Effector memory CD4-positive, alpha-beta T cell (primary cell): ENCODE results near the gene LRMDA.

Source experiments
- DNase-seq, 3 donors: peaks; one replicate each; pipeline ENCODE4 v3.0.0-alpha.2; 2020
- H3K27ac ChIP-seq: 2 replicates; pipeline ENCODE4 v1.7.0; 2013; ENCODE audit warnings: mild to moderate bottlenecking, low read length, moderate library complexity; ENCODE audit not compliant: insufficient read depth, poor library complexity, severe bottlenecking
- H3K27me3 ChIP-seq: replicated peaks from 2 replicates; pipeline ENCODE4 v1.7.0; 2013; ENCODE audit warnings: mild to moderate bottlenecking, low read length; ENCODE audit not compliant: insufficient read depth, control insufficient read depth, poor library complexity, severe bottlenecking
- H3K36me3 ChIP-seq: 2 replicates; pipeline ENCODE4 v1.7.0; 2013; ENCODE audit warnings: mild to moderate bottlenecking, low read length, moderate library complexity; ENCODE audit not compliant: control insufficient read depth, insufficient read depth
- H3K4me1 ChIP-seq: 2 replicates; pipeline ENCODE4 v1.7.0; 2013; ENCODE audit warnings: low read length, mild to moderate bottlenecking; ENCODE audit not compliant: control insufficient read depth, insufficient read depth, poor library complexity, severe bottlenecking
- H3K4me3 ChIP-seq: 2 replicates; pipeline ENCODE4 v1.7.0; 2013; ENCODE audit warnings: low read length, low read depth, mild to moderate bottlenecking; ENCODE audit not compliant: insufficient read depth, poor library complexity, severe bottlenecking
- H3K9me3 ChIP-seq: 2 replicates; pipeline ENCODE4 v1.7.0; 2013; ENCODE audit warnings: mild to moderate bottlenecking, low read length, moderate library complexity; ENCODE audit not compliant: control insufficient read depth

LRMDA gene

DNA sequence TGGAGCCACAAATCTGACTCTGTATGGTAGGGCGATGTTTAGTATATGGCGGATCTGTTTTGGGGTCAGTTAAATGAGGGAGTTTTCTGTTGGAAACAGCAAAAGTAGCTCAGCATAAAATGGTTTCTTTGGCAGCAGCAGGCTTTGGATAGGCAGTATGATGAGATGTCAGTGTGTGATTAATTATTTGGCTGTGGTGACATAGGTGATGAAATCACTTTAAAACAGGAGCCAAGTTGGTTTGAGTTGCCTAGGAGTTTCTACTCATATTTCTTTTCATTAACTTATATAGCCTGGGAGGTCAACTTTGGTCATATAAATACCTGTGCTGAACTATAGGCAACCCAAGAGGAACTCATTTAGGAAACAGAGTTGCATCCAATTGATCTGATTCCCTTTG, 291.2 kb downstream of the LRMDA start:
- DNase-seq: no peak
- Histone ChIP-seq H3K27ac (no peak overlapping the region), H3K4me3 (no peak overlapping the region)

DNA sequence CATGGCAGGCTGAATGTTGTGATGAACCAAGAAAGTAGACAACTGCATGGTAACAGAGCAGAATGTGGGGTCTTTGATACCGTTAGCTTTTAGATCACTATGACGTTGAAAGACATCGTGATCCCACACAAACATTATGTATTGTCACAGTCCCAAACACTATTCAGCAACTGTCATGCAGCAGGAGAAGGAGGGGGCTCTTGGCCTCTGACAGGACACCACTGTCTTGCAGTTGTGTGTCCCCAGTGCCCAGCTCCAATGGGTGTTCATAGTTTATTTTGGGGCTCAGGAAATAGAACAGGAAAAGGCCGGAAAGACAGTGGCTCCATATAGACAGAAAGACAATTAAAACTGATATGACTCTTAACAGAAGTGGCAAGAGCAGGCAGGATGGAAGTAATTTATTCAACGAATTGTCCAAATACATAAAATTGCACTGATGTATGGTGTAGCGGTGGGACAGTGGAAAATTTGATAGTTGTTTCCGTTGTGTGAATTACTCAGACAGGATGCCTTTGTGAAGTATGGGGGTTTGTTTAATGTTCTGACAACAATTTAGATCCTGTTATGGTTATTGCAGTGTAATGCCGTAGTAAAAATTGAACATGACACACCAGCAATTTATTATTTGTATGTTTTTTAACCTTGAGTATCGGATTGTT, 292.0 kb downstream of the LRMDA start:
- DNase-seq: no peak
- Histone ChIP-seq H3K4me3 (no peak overlapping the region), H3K27me3 (no peaks in the 10 kb centered on the region), H3K27ac (no peak overlapping the region), H3K9me3 (no peaks in the 10 kb centered on the region), H3K36me3 (no peaks in the 10 kb centered on the region), H3K4me1 (no peaks in the 10 kb centered on the region)

More for the DNA sequence above, 291.2 kb downstream of the LRMDA start:
- H3K27me3 ChIP-seq: no peaks in the 10 kb centered on the region
- H3K4me1 ChIP-seq: no peaks in the 10 kb centered on the region
- no peaks in the 10 kb centered on the region for H3K36me3 ChIP-seq
- H3K9me3 ChIP-seq: no peaks in the 10 kb centered on the region

DNA sequence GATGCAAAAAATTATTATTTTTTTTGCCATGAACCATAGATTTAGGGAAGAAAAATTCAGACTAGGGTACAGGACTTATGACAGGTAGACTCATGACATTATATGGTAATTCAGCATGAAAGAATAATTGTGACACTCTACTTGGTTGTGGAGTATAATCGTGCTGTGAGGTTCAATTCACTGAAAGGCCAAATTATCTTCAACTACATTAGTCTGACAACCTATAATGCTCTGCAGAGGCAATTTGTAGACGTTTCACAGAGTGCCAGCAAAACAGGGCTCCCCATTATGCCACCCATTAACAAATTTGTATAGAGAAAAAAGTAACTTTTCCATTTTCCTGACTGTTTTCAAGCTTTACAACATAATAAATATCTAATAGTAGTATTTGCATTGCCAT, 292.6 kb downstream of the LRMDA start:
- H3K4me3 ChIP-seq: no peak overlapping the region
- no peaks in the 10 kb centered on the region for H3K9me3 ChIP-seq
- no peaks in the 10 kb centered on the region for H3K27me3 ChIP-seq
- H3K27ac ChIP-seq: no peak overlapping the region
- H3K36me3 ChIP-seq: no peaks in the 10 kb centered on the region
- DNase-seq: no peak
- H3K4me1 ChIP-seq: no peaks in the 10 kb centered on the region

DNA sequence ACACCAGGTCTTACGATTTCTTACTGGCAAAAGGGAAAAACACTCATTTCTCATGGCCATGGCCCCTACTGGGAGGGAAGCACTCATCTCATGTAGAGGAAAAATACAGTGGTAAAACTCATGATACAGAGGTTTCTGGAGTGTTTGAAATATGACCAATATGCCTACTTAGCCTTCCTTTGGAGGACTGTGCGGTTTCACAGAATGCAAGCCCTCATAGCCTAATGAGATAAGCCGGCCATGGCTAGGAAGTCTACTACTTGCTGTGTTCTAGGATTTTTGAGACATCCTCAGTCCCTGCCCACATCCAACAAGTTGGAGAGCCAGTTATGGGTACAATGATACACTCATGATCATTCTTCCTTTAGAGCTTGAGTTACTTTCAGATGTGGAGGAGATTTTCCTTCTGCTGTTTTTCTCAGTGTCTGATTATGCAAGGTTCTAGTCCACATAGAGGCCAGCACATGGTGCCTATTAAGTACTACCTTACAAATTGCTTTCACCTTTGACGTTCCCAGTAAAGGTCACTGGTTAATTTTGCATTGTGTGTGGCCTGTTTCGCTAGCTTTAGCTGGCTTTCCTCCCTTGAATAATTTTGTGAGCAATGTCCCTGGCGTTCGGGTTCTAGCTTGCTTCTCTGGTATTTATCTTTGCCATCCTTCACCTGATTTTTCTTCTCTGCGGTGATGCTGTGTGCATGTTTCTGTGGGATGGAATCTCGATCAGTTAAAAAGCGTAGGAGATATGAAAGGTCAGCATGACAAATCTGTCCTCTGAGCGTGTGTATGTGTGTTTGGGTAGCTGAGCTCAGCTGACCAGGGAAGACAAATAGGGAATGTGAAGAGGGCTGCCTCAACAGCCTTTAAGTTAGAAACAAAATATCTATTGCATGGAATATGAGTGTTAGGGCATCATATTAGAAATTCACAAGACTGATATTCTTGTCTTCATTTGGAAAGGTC, 295.4 kb downstream of the LRMDA start:
- H3K27me3 ChIP-seq: no peaks in the 10 kb centered on the region
- no peaks in the 10 kb centered on the region for H3K36me3 ChIP-seq
- no peaks in the 10 kb centered on the region for H3K4me1 ChIP-seq
- no peak overlapping the region for H3K4me3 ChIP-seq
- no peaks in the 10 kb centered on the region for H3K9me3 ChIP-seq
- no peak for DNase-seq
- H3K27ac ChIP-seq: no peak overlapping the region

DNA sequence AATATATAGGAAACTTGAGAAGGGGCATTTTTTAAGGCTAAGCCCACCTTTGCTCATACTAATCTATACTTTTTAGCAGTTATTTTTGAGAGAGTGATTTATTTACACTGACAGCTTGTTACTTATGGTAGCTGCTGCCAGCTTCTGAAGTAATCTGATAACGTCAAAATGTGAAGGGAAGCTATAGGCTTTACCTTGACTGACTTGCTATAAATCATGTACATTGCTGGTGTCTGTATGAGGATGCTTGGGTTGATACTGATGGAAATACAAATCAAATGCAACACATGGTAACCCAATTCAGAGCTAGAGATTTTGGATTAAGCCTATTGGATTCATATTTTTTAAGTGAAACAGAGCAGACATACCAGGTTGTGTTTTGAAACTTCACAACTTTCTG, 299.4 kb downstream of the LRMDA start:
- no peak overlapping the region for H3K4me3 ChIP-seq
- H3K36me3 ChIP-seq: no peaks in the 10 kb centered on the region
- no peak for DNase-seq
- H3K27me3 ChIP-seq: no peaks in the 10 kb centered on the region
- no peak overlapping the region for H3K27ac ChIP-seq
- no peaks in the 10 kb centered on the region for H3K4me1 ChIP-seq
- no peaks in the 10 kb centered on the region for H3K9me3 ChIP-seq

DNA sequence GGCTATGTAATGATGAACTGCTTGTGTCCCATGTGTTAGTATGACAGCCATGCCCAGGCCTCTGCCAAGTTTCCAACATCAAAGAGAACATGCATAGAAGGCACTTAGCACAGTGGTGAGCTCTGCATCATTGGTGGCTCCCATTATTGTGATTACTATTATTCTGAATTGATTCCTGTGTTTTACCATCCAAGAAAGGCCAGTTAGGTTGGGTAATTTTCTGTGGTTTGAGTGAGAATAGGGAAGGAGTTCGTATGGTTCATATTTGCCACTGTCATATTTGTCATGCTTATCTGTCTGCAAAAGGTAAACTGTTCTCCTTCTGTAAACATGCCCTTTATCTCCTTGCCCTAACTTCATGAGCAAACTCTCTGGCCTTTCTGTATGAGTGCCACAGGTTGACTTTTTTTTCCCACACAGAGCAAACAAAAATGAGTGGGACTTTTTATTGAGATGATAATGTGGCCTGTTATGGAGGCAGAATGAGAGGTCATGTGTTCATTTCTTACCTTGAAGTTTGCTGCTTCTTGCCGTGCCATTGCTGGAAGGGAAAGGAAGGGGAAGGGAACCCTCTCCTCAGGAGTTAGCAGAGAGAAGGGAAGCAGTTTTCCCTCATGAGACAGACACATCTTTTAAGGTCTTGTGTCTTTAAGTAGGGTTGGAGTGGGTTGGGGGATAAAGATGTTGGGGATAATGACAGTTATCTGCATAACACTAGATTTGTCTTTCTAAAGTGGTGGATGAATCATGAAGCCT, 301.9 kb downstream of the LRMDA start:
- H3K9me3 ChIP-seq: no peaks in the 10 kb centered on the region
- H3K27ac ChIP-seq: no peak overlapping the region
- H3K36me3 ChIP-seq: no peaks in the 10 kb centered on the region
- no peak overlapping the region for H3K4me3 ChIP-seq
- H3K27me3 ChIP-seq: no peaks in the 10 kb centered on the region
- no peaks in the 10 kb centered on the region for H3K4me1 ChIP-seq
- DNase-seq: no peak

DNA sequence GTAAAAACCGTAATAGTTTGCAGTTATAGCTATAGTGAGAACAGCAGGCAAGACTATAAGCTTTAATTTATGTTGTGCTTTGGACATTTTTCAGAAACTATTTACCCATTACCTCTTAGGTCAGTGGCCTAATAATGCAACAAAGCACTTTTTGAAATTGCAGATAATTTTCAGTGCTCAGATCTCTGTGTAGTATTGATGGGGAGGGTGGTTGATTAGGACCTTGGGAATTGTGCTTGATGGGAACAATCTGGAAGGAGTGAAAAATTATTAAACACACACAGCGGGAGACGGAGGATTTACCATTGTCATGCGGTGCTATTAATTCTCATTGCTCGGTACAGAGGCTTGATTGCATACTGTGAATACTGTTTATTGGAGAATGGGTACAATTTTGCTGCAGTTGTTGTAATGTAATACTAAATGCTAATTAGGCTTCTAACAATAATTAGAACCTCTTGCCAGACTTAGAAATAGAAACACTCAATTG, 304.8 kb downstream of the LRMDA start:
- H3K4me3 ChIP-seq: no peak overlapping the region

DNA sequence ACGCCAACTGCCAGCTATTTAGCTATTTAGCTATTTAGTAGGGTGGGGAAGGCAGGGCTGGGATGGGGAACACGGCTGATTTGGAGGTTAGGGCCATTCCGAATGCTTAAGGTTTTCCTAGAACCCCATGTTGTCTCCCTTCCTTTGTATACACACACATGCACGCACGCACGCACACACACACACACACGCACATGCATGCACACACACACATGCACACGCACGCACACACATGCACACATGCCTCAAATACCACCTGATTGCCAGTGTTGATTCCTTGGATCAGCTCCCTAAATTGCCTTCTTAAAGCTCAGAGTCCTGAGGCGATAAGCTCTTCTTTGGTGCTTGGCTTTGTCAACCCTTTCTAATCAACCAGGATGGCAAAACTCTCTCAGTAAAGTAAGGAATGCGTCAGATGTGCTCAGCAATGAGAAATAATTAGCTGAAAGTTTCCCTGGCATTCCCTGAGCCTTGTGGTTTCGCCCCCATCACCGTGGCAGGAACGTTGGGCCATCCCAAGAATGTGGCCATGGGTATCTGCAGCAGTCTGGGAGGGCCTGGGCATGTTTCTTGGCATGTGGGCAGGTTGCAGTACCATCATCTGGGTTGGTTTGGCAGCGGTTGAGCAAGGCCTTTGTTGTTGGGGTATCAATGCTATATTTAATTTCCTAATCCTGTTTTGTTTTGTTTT, 305.6 kb downstream of the LRMDA start:
- Histone ChIP-seq H3K9me3 (no peaks in the 10 kb centered on the region), H3K27me3 (no peaks in the 10 kb centered on the region), H3K36me3 (no peaks in the 10 kb centered on the region), H3K4me1 (no peaks in the 10 kb centered on the region), H3K27ac (no peak overlapping the region), H3K4me3 (no peak overlapping the region)
- DNase-seq: no peak

More for the DNA sequence above, 304.8 kb downstream of the LRMDA start:
- H3K9me3 ChIP-seq: no peaks in the 10 kb centered on the region
- no peaks in the 10 kb centered on the region for H3K36me3 ChIP-seq
- DNase-seq: no peak
- H3K27me3 ChIP-seq: no peaks in the 10 kb centered on the region
- no peaks in the 10 kb centered on the region for H3K4me1 ChIP-seq
- no peak overlapping the region for H3K27ac ChIP-seq

DNA sequence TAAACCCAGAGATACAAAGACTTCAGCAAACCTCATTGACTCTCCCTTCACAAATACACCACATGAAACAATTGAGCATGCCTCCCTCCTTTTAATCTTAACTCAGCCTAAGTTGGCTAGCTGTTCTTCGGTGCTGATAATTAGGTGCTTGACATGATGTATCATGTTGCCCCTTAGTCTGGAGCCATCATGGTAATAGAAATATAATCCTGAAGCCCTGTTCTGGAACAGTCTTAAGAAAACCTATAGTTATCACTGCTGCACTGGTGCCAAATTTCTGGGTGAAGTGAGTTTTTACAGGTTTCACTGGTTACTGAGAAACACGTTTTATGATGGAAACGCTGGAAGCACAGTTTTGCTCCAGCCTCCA, 306.1 kb downstream of the LRMDA start:
- Histone ChIP-seq H3K4me1 (no peaks in the 10 kb centered on the region), H3K36me3 (no peaks in the 10 kb centered on the region), H3K9me3 (no peaks in the 10 kb centered on the region), H3K27me3 (no peaks in the 10 kb centered on the region), H3K4me3 (no peak overlapping the region), H3K27ac (no peak overlapping the region)
- DNase-seq: no peak
